HepG2 (cell line): Measurements from ENCODE around the gene HES7. TPM values are rescaled to one million over a fixed set of nuclear protein-coding genes. Genes with fewer than 3 reads are reported as not detected.
A peak's percentile ranks its signal among the peaks of the same experiment; 100 is the strongest.

Experiments
- BHLHE40 ChIP-seq: IDR thresholded peaks from 2 replicates; pipeline ENCODE4 v1.6.1; 2011; ENCODE audit warnings: low read length, improper control_type of control experiment
- ELF1 ChIP-seq: sonication (generic); formaldehyde crosslinking; IDR thresholded peaks from 2 replicates; pipeline ENCODE4 v1.4.0; 2020; ENCODE audit warnings: missing genetic modification reagents
- ETV5 ChIP-seq: IDR thresholded peaks from 2 replicates; pipeline ENCODE4 v1.6.1; 2018; ENCODE audit warnings: missing biosample characterization, missing genetic modification reagents, inconsistent platforms, borderline replicate concordance
- GATAD1 ChIP-seq: IDR thresholded peaks from 2 replicates; pipeline ENCODE4 v1.6.1; 2016; ENCODE audit warnings: missing genetic modification reagents, missing compliant biosample characterization
- GTF2F1 ChIP-seq: fragments of 150-350 bp; IDR thresholded peaks from 2 replicates; pipeline ENCODE4 v1.6.1; 2014; ENCODE audit warnings: low read length
- MAFG ChIP-seq: sonication (generic); formaldehyde crosslinking; IDR thresholded peaks from 2 replicates; pipeline ENCODE4 v1.5.1; 2020; ENCODE audit warnings: mild to moderate bottlenecking, missing genetic modification reagents
- MTF1 ChIP-seq: sonication (generic); formaldehyde crosslinking; IDR thresholded peaks from 2 replicates; pipeline ENCODE4 v1.5.0; 2020; ENCODE audit warnings: missing genetic modification reagents
- PAF1 ChIP-seq: IDR thresholded peaks from 2 replicates; pipeline ENCODE4 v1.6.1; 2016; ENCODE audit warnings: missing genetic modification reagents, missing compliant biosample characterization
- REL ChIP-seq: sonication (generic); formaldehyde crosslinking; conservative IDR thresholded peaks from 2 replicates; pipeline ENCODE4 v1.8.0; 2022; ENCODE audit warnings: mild to moderate bottlenecking, missing genetic modification reagents, moderate library complexity
- SMAD1 ChIP-seq: sonication (generic); formaldehyde crosslinking; IDR thresholded peaks from 2 replicates; pipeline ENCODE4 v1.4.0; 2020; ENCODE audit warnings: missing genetic modification reagents, low read depth, mild to moderate bottlenecking, borderline replicate concordance
- SRF ChIP-seq: IDR thresholded peaks from 2 replicates; pipeline ENCODE4 v1.6.1; 2011; ENCODE audit warnings: mild to moderate bottlenecking, low read depth, low read length, moderate library complexity
- TBX2 ChIP-seq: sonication (generic); formaldehyde crosslinking; IDR thresholded peaks from 2 replicates; pipeline ENCODE4 v1.5.0; 2020; ENCODE audit warnings: missing genetic modification reagents, mild to moderate bottlenecking, borderline replicate concordance
- TEAD2 ChIP-seq: sonication (generic); formaldehyde crosslinking; IDR thresholded peaks from 2 replicates; pipeline ENCODE4 v1.9.0; 2021; ENCODE audit warnings: missing genetic modification reagents
- ZKSCAN5 ChIP-seq: sonication (generic); formaldehyde crosslinking; IDR thresholded peaks from 2 replicates; pipeline ENCODE4 v1.5.1; 2020; ENCODE audit warnings: mild to moderate bottlenecking, missing genetic modification reagents
- ZNF20 ChIP-seq: sonication (generic); formaldehyde crosslinking; IDR thresholded peaks from 2 replicates; pipeline ENCODE4 v1.4.0; 2020; ENCODE audit warnings: mild to moderate bottlenecking, moderate library complexity, missing genetic modification reagents
- ZNF264 ChIP-seq: sonication (generic); formaldehyde crosslinking; IDR thresholded peaks from 2 replicates; pipeline ENCODE4 v1.4.0; 2020; ENCODE audit warnings: missing genetic modification reagents
- ZNF274 ChIP-seq: sonication (generic); formaldehyde crosslinking; IDR thresholded peaks from 2 replicates; pipeline ENCODE4 v1.5.1; 2020; ENCODE audit warnings: mild to moderate bottlenecking, missing genetic modification reagents
- ZSCAN12 ChIP-seq: sonication (generic); formaldehyde crosslinking; IDR thresholded peaks from 2 replicates; pipeline ENCODE4 v1.9.0; 2021; ENCODE audit warnings: mild to moderate bottlenecking, missing genetic modification reagents
- polyA plus RNA-seq, 8 experiments: library from polyadenylated mRNA; depleted of rRNA in 3 of 8; stranded (reverse) in 7 of 8; unstranded in 1 of 8; fragments of >200 nt; fragmentation: Illumina TruSeq in 4 of 8; extraction: Trizol in 4 of 8; gene quantifications; 2 replicates each; pipeline versions ENCODE4 v1.2.1 to v1.2.3, GENCODE V29; 2011 to 2016; ENCODE audit warnings: low read depth in 4 of 8, missing spikeins in 1 of 8, mixed read lengths in 1 of 8; ENCODE audit not compliant: insufficient read depth in 1 of 8
- total RNA-seq, 5 experiments: library from RNA; depleted of rRNA; stranded (reverse); fragments of >200 nt; fragmentation: Illumina TruSeq; extraction: Trizol; gene quantifications; 2 replicates each; pipeline ENCODE4 v1.2.3, GENCODE V29; 2016; ENCODE audit warnings: low read depth in 1 of 5
- TF ChIP-seq, protein P1 (sequence below): sonication (generic); formaldehyde crosslinking; IDR thresholded peaks from 2 replicates; pipeline ENCODE4 v1.8.1; 2023; ENCODE audit warnings: mild to moderate bottlenecking, missing genetic modification reagents
- TF ChIP-seq, protein P2 (sequence below): sonication (generic); formaldehyde crosslinking; IDR thresholded peaks from 2 replicates; pipeline ENCODE4 v1.5.0; 2020; ENCODE audit warnings: missing genetic modification reagents
- TF ChIP-seq, protein P3 (sequence below): sonication (generic); formaldehyde crosslinking; IDR thresholded peaks from 2 replicates; pipeline ENCODE4 v1.5.1; 2020; ENCODE audit warnings: mild to moderate bottlenecking, missing genetic modification reagents, borderline replicate concordance
- TF ChIP-seq, protein P4 (sequence below): sonication (generic); formaldehyde crosslinking; IDR thresholded peaks from 2 replicates; pipeline ENCODE4 v1.8.0; 2022; ENCODE audit warnings: missing genetic modification reagents, mild to moderate bottlenecking, inconsistent platforms, borderline replicate concordance

Gene HES7
- total and polyA plus RNA-seq, 2 of the 13 experiments (the other 11 are each of a cell fraction or from before 2014, with no cell fraction given), result not detected

DNA sequence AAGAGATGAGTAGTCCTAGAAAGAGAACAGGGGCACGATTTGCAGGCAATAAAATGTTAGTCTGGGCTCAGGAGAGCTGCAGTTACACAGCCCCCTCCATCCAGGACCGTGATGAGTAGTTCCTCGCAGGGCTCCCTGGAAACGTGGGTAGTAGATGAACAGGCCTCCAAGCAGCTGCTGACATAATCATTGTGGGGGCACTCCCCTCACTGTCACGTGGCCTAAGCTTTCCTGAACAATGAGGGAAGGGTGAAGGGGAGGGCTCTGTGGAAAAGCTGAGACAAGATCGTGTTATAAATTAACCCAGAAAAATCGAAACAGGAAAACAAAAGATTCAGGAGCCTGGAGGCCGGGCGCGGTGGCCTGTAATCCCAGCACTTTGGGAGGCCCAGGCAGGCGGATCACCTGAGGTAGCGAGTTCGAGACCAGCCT, 29.6 kb upstream of the HES7 start (continued):
- TF ChIP-seq, protein P1, sequence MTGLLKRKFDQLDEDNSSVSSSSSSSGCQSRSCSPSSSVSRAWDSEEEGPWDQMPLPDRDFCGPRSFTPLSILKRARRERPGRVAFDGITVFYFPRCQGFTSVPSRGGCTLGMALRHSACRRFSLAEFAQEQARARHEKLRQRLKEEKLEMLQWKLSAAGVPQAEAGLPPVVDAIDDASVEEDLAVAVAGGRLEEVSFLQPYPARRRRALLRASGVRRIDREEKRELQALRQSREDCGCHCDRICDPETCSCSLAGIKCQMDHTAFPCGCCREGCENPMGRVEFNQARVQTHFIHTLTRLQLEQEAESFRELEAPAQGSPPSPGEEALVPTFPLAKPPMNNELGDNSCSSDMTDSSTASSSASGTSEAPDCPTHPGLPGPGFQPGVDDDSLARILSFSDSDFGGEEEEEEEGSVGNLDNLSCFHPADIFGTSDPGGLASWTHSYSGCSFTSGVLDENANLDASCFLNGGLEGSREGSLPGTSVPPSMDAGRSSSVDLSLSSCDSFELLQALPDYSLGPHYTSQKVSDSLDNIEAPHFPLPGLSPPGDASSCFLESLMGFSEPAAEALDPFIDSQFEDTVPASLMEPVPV (CRISPR knock-in tag), result no peak
- no peak for TF ChIP-seq REL (CRISPR knock-in tag)
- TF ChIP-seq, protein P2, sequence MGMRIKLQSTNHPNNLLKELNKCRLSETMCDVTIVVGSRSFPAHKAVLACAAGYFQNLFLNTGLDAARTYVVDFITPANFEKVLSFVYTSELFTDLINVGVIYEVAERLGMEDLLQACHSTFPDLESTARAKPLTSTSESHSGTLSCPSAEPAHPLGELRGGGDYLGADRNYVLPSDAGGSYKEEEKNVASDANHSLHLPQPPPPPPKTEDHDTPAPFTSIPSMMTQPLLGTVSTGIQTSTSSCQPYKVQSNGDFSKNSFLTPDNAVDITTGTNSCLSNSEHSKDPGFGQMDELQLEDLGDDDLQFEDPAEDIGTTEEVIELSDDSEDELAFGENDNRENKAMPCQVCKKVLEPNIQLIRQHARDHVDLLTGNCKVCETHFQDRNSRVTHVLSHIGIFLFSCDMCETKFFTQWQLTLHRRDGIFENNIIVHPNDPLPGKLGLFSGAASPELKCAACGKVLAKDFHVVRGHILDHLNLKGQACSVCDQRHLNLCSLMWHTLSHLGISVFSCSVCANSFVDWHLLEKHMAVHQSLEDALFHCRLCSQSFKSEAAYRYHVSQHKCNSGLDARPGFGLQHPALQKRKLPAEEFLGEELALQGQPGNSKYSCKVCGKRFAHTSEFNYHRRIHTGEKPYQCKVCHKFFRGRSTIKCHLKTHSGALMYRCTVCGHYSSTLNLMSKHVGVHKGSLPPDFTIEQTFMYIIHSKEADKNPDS (CRISPR knock-in tag), result no peak
- no peak for TF ChIP-seq ZSCAN12 (CRISPR knock-in tag)
- TF ChIP-seq ZNF274 (CRISPR knock-in tag), result no peak
- TF ChIP-seq SRF, result no peak
- TF ChIP-seq PAF1, result no peak
- no peak for TF ChIP-seq ELF1
- TF ChIP-seq, protein P3, sequence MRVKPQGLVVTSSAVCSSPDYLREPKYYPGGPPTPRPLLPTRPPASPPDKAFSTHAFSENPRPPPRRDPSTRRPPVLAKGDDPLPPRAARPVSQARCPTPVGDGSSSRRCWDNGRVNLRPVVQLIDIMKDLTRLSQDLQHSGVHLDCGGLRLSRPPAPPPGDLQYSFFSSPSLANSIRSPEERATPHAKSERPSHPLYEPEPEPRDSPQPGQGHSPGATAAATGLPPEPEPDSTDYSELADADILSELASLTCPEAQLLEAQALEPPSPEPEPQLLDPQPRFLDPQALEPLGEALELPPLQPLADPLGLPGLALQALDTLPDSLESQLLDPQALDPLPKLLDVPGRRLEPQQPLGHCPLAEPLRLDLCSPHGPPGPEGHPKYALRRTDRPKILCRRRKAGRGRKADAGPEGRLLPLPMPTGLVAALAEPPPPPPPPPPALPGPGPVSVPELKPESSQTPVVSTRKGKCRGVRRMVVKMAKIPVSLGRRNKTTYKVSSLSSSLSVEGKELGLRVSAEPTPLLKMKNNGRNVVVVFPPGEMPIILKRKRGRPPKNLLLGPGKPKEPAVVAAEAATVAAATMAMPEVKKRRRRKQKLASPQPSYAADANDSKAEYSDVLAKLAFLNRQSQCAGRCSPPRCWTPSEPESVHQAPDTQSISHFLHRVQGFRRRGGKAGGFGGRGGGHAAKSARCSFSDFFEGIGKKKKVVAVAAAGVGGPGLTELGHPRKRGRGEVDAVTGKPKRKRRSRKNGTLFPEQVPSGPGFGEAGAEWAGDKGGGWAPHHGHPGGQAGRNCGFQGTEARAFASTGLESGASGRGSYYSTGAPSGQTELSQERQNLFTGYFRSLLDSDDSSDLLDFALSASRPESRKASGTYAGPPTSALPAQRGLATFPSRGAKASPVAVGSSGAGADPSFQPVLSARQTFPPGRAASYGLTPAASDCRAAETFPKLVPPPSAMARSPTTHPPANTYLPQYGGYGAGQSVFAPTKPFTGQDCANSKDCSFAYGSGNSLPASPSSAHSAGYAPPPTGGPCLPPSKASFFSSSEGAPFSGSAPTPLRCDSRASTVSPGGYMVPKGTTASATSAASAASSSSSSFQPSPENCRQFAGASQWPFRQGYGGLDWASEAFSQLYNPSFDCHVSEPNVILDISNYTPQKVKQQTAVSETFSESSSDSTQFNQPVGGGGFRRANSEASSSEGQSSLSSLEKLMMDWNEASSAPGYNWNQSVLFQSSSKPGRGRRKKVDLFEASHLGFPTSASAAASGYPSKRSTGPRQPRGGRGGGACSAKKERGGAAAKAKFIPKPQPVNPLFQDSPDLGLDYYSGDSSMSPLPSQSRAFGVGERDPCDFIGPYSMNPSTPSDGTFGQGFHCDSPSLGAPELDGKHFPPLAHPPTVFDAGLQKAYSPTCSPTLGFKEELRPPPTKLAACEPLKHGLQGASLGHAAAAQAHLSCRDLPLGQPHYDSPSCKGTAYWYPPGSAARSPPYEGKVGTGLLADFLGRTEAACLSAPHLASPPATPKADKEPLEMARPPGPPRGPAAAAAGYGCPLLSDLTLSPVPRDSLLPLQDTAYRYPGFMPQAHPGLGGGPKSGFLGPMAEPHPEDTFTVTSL (CRISPR knock-in tag), result no peak
- peak; percentile 89 for TF ChIP-seq BHLHE40
- peak; percentile 82; the same call in 1 of the 2 replicates for TF ChIP-seq TBX2 (CRISPR knock-in tag)
- no peak for TF ChIP-seq ZNF20 (CRISPR knock-in tag)
- TF ChIP-seq SMAD1, result no peak
- TF ChIP-seq GTF2F1, result no peak
- no peak for TF ChIP-seq TEAD2 (CRISPR knock-in tag)
- TF ChIP-seq MTF1 (CRISPR knock-in tag), result no peak
- peak; percentile 20; the same call in 1 of the 2 replicates for TF ChIP-seq ZNF264 (CRISPR knock-in tag)
- no peak for TF ChIP-seq GATAD1 (CRISPR knock-in tag)
- TF ChIP-seq ZKSCAN5, result no peak
- TF ChIP-seq, protein P4, sequence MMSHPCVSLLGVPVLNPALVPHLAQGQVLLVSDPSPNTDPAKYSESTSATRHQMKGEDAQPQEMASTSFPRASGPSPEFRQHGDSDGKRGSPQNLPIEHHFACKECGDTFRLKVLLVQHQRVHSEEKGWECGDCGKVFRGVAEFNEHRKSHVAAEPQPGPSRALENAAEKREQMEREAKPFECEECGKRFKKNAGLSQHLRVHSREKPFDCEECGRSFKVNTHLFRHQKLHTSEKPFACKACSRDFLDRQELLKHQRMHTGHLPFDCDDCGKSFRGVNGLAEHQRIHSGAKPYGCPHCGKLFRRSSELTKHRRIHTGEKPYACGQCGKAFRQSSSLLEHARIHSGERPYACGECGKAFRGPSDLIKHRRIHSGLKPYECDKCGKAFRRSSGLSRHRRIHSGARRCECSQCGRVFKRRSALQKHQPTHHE (CRISPR knock-in tag), result no peak
- TF ChIP-seq ETV5, result peak; percentile 54; the same call in 1 of the 2 replicates
- TF ChIP-seq MAFG (CRISPR knock-in tag), result no peak
